Suppressor macrophage treated with lipopolysaccharide for 1 hour (primary cell): ENCODE measurements around the gene DIAPH2.
A peak's percentile ranks its signal among the peaks of the same experiment; 100 is the strongest.
"Not testable (repeated sequence)": the region's sequence is repeated elsewhere in the genome, so short reads cannot be mapped to it uniquely, and the experiment has no call there.

Source experiments
- DNase-seq, 3 donors: peaks; one replicate each; pipeline ENCODE4 v3.0.0-alpha.2; 2020 to 2022

DIAPH2 gene

DNA sequence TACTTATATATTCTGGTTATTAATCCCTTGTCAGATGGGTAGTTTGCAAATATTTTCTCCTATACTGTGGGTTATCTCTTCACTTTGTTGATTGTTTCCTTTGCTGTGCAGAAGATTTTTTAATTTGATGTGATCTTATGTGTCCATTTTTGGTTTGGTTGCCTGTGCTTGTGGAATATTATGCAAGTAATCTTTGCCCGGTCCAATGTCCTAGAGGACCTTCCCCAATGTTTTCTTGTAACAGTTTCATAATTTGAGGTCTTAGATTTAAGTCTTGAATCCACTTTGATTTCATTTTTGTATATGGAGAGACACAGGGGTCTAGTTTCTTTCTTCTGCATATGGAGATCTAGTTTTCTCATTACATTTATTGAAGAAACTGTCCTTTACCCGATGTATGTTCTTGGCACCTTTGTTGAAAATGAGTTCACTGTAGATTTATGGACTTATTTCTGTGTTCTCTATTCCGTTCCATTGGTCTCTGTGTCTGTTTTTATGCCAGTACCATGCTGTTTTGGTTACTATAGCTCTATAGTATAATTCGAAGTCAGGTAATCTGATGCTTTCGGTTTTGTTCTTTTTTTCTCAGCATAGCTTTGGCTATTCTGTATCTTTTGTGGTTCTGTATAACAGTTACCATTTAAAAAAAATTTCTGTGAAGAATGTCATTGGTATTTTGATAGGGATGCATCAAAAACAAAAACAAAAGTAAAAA is 34.7 kb downstream of the DIAPH2 start:
- DNase-seq = no peak

DNA sequence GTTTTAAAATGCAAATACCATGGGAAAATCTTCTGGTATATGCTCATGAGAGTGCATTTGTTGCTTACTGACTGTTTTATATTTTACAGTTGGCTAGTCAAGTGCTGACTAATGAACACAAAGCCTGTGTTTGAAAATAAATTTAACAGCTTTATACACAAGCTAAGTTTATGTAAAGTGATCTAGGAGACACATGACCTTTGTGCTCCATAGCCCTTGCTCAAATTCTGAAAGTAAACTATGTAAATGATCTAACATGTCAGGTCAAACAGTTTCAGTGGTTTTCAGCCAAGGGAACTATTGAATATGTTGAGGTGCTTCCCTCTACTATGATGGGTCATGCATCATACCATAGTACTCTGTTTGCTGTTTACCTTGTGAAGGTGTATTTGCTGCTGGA is 36.7 kb downstream of the DIAPH2 start:
- peak in 2 of 3 donors; percentile 4 to 19 for DNase-seq

- DNase-seq = peak; percentile 44 to 80 (median 78)
These were observed 38.1 kb downstream of the DIAPH2 start for GRCh38 chrX:96722781-96723180.

- no peak for DNase-seq
These were observed 44.4 kb downstream of the DIAPH2 start for GRCh38 chrX:96729053-96729452.

- DNase-seq = no peak
These were observed 45.4 kb downstream of the DIAPH2 start for GRCh38 chrX:96729868-96730643.

GRCh38 chrX:96731000-96731399 is 46.4 kb downstream of the DIAPH2 start:
- not testable (repeated sequence) for DNase-seq

DNA sequence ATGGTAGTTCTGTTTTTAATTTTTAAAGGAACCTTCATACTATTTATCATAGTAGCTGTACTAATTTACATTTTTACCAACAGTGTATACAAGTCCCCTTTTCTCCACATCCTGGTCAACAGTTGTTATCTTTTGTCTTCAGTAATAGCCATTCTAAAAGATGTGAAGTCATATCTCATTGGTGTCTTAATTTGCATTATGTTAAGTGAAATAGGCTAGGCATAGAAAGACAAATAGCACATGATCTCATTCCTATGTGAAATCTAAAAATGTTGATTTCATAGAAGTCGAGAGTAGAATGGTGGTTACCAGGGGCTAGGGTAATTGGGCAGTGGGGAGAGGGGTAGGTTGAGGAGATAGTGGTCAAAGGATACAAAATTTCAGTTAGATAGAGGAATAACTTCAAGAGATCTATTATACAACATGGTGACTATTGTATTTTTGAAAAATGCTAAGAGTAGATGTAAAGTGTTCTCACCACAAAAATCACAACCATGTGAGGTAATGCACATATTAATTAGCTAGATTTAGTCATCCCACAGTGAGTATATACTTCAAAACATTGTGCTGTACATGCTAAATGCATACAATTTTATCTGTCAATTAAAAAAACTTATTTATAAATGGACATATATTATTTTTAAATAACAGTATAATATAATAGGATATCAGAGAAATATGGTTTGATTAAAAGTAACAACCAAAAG is 58.9 kb downstream of the DIAPH2 start:
- no peak for DNase-seq

GRCh38 chrX:96752781-96753180 is 68.1 kb downstream of the DIAPH2 start:
- DNase-seq = no peak

- DNase-seq = no peak
These were observed 68.6 kb downstream of the DIAPH2 start for GRCh38 chrX:96753230-96753629.

DNA sequence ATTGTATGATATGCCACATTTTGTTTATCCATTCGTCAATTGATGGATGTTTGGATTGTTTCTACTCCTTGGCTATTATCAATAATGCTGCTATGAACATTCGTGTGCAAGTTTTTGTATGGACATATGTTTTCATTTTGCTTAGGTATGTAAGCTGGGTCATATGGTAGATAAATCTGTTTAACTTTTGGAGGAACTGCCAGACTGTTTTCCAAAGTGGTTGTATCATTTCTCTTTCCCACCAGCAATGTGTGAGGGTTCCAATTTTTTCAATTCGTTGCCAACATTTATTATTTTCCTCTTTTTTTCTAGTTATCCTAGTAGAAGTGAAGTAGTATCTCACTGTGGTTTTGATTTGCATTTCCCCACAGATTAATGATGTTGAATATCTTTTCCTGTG is 71.8 kb downstream of the DIAPH2 start:
- DNase-seq = no peak

DNA sequence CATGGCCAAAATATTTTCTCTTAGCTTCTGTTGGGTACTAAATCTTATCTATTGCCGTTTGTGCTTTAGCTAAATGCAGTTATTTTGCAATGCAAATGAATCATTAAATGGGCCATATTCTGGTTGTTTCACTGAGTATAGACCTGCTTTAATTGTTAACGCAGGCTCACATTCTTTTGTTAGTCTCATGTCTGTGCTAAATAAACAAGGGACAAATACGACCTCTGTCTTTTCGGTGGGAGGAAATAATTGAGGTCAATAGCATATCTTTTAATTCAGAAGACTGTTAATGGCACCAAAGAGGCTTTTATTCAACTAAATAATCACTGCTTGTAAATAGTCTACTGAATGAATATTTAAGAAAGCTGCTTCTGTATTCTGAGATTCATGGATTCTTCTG is 76.9 kb downstream of the DIAPH2 start:
- DNase-seq = no peak

DNA sequence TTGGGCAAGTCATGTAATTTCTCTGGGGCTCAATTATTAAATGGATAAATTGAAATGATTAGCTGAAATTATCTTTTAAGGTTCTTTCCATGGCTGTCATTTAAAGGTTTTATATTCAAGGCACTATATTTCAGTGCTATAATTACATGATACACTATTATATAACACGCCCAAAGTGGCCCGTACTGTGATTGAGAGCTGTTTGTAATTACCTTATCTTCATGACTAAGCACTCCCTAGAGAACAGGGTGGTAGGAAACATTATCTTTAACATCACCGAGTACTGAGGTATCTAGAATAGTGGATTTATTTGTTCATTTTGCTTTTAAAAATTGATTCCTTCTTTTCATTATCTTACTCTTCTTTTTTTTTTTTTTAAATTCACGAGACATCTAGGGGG is 79.0 kb downstream of the DIAPH2 start:
- no peak for DNase-seq

- DNase-seq = no peak
These were observed 80.2 kb downstream of the DIAPH2 start for GRCh38 chrX:96764864-96765263.

DNA sequence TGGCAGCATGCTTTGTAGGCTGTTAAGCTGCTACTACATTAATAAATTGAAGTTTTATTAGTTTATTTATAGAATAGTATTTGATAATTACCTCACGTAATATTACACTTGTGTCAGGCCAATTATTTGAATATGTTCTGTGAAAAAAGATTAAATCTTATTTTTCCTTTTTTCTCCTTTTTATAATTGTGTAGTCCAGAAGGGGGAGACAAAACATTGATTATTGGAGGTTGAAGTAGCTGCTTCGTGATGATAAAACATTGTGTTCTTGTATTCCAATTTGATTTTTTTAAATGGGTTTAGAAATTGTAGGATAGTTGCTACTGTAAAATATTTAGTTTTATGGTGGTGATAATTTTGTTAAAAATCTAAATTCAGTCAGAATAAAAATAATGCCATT is 85.7 kb downstream of the DIAPH2 start:
- DNase-seq = peak; percentile 23 to 49 (median 36)

DNA sequence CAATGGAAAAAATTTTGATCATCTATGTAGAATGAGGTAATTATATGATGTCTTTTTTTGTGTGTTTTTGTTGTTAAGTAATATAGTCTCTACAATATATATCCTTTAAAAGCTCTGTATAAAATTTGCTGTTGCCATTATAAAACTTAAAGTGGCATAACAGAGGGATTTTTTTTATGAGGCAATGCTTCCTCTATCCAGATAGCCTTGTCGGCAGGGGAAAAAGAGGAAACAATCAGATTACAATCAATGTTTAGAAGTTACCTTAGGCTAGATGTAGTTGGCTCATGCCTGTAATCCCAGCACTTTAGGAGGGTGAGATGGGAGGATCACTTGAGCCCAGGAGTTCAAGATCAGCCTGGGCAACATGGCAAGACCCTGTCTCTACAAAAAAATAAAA is 86.8 kb downstream of the DIAPH2 start:
- peak; percentile 32 to 62 (median 61) for DNase-seq

DNA sequence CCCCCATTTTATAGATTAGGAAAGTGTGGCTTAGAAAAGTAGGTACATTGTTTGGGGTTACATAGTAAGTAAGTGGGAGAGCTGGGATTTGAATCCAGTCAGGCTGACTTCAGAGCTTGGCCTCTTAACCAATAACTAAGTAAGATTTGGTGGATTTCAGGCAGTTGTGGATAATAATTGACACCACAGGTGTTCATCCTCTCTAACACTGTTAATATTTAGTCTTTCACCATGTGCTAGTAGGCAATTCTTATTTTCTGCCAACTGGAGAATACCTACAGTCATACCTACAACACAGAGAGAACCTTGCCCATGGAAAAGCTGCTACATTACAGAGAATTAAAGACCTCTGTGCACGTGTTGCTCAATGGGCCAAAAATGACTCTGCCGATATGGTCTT is 89.5 kb downstream of the DIAPH2 start:
- no peak for DNase-seq

- DNase-seq = no peak
These were observed 92.3 kb downstream of the DIAPH2 start for GRCh38 chrX:96776966-96777365.

- no peak for DNase-seq
These were observed 106.9 kb downstream of the DIAPH2 start for GRCh38 chrX:96791559-96791958.

- DNase-seq = no peak
These were observed 107.4 kb downstream of the DIAPH2 start for GRCh38 chrX:96792047-96792446.

GRCh38 chrX:96798982-96799381 is 114.3 kb downstream of the DIAPH2 start:
- DNase-seq = no peak

DNA sequence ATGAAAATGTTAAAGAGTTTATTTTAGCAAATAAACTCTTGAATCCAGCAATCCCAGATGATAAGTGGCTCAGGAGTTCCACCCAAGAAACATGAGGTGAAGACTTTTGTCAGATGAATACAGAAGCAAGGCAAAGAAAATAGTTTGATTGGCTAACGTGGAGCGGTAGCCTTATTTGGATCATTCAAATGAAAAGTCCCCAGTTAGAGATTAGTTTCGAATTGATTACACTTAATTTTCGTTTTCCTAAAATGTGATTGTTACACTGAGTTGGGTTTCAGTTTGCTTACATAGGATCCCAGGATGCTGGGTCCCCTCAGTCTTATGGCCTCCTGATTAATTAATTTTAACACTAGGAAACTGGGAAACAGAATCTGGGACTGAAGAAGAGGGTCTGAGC is 122.7 kb downstream of the DIAPH2 start:
- no peak for DNase-seq

DNA sequence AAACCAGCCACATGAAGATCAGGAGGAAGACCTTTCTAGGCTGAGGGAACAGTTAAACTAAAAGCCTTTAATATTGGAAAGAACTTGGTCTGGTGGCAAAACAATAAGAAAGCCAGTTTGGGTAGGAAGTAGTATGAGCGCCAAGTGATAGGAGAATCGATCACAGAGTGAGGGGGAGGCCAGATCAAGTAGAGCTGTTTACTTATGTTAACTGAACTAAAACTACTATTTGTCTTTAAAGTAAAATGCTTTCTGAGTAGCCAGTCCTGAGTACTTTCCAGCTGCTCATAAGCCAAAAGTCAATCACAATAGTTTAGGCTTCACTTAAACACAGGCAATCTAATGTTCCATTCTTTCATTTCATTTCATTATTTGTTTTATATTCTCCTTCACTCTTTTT is 136.3 kb downstream of the DIAPH2 start:
- DNase-seq = no peak

DNA sequence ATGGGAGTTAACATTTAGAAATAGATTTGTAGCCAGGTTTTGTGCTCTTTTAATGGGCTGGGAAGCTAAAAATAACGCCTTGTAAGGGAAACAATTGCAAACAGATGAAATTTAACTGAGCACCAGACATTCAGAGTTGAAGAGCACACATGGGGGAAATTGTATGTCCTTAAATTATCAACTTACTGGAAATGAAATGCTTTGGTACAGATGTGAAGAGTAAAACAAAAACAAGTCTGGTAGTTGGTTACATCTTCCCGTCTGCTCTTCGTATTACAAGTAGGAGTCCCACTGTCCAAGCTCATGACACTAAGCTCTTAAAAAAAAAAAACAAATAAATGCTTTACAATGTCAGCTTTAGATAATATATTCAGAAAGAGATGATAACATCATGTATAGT is 139.5 kb downstream of the DIAPH2 start:
- DNase-seq = no peak

DNA sequence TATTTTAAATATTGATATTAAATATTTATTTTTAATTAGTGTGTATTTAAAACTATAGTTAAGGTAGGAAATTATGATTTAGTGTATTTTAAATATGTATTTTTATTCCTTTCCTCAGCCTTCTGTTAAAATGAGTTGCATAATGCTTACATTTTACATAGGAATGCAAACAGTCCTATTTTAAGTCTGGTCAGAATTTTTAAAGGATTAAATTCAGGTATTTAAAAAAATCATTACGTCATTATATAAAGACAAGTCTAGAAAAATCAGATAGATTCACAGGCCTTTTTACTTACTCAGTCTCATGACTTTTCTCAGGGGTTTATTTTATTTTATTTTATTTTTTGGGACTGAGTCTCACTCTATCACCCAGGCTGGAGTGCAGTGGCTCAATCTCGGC is 148.7 kb downstream of the DIAPH2 start:
- DNase-seq = no peak
